CD14-positive monocyte (primary cell): ENCODE data around the gene IL5RA. TPM values are rescaled to one million over a fixed set of nuclear protein-coding genes. Genes with fewer than 3 reads are reported as not detected.

Experiments
- DNase-seq, 3 donors: peaks; one replicate each; pipeline ENCODE4 v3.0.0-alpha.2; 2011 to 2022
- H2AFZ ChIP-seq: 2 replicates; pipeline ENCODE4 v1.6.0; 2012; ENCODE audit warnings: mild to moderate bottlenecking, low read depth, low read length, inconsistent platforms; ENCODE audit not compliant: insufficient read depth, poor library complexity, severe bottlenecking
- H3K27ac ChIP-seq, 2 donors: 1 replicate in 1 of 2; 2 replicates in 1 of 2; pipeline ENCODE4 v1.5.1; 2012 to 2013; ENCODE audit warnings: low read length in 2 of 2, control low read depth in 1 of 2, inconsistent platforms in 1 of 2, low read depth in 1 of 2, mild to moderate bottlenecking in 1 of 2
- H3K27me3 ChIP-seq, 2 donors: one replicate each; pipeline versions ENCODE4 v1.6.0 to v1.6.1; 2011 to 2013; ENCODE audit warnings: low read length in 2 of 2; ENCODE audit not compliant: control insufficient read depth in 2 of 2, insufficient read depth in 2 of 2
- H3K36me3 ChIP-seq, 2 donors: replicated peaks in 1 of 2; 1 replicate in 1 of 2; 2 replicates in 1 of 2; pipeline versions ENCODE4 v1.5.1 to v1.6.1; 2012 to 2013; ENCODE audit warnings: low read length in 2 of 2, control low read depth in 1 of 2, inconsistent platforms in 1 of 2, mild to moderate bottlenecking in 1 of 2; ENCODE audit not compliant: insufficient read depth in 2 of 2, control insufficient read depth in 1 of 2
- H3K4me1 ChIP-seq, 2 donors: 1 replicate in 1 of 2; 2 replicates in 1 of 2; pipeline versions ENCODE4 v1.5.1 to v1.6.1; 2012 to 2013; ENCODE audit warnings: low read length in 2 of 2, control low read depth in 1 of 2, inconsistent platforms in 1 of 2, mild to moderate bottlenecking in 1 of 2, moderate library complexity in 1 of 2; ENCODE audit not compliant: insufficient read depth in 2 of 2, control insufficient read depth in 1 of 2
- H3K4me2 ChIP-seq: replicated peaks from 2 replicates; pipeline ENCODE3; 2012; ENCODE audit warnings: low read length, moderate library complexity, mild to moderate bottlenecking; ENCODE audit not compliant: poor library complexity, severe bottlenecking; ENCODE audit errors: extremely low read depth
- H3K4me3 ChIP-seq, 3 experiments: fragments of 200-600 bp in 1 of 3; sonication (generic) in 1 of 3; replicated peaks in 1 of 3; 1 replicate in 2 of 3; 2 replicates in 1 of 3; pipeline ENCODE4 v1.5.1; 2011 to 2013; ENCODE audit warnings: low read length in 3 of 3, mild to moderate bottlenecking in 3 of 3, control low read depth in 2 of 3, low read depth in 2 of 3, inconsistent platforms in 1 of 3, moderate library complexity in 1 of 3
- H3K79me2 ChIP-seq: 2 replicates; pipeline ENCODE4 v1.6.0; 2012; ENCODE audit warnings: mild to moderate bottlenecking, control low read depth, inconsistent platforms, low read length, moderate library complexity; ENCODE audit not compliant: insufficient read depth
- H3K9ac ChIP-seq: 2 replicates; pipeline ENCODE4 v1.6.0; 2017; ENCODE audit warnings: low read length, mild to moderate bottlenecking; ENCODE audit not compliant: insufficient read depth, poor library complexity, severe bottlenecking
- H3K9me3 ChIP-seq, 2 donors: replicated peaks in 1 of 2; 1 replicate in 1 of 2; 2 replicates in 1 of 2; pipeline versions ENCODE4 v1.5.1 to v1.6.1; 2012 to 2013; ENCODE audit warnings: low read length in 2 of 2, control low read depth in 1 of 2; ENCODE audit not compliant: control insufficient read depth in 1 of 2, insufficient read depth in 1 of 2
- H4K20me1 ChIP-seq: 2 replicates; pipeline ENCODE4 v1.6.0; 2012; ENCODE audit warnings: mild to moderate bottlenecking, low read length, control low read depth, moderate library complexity; ENCODE audit not compliant: insufficient read depth
- H3K27ac Mint-ChIP-seq, 7 donors: one replicate each; pipeline ENCODE4 v1.8.0; 2020; ENCODE audit warnings: mild to moderate bottlenecking in 7 of 7, mixed read lengths in 7 of 7, moderate library complexity in 6 of 7, inconsistent platforms in 2 of 7
- H3K27me3 Mint-ChIP-seq, 3 donors: one replicate each; pipeline ENCODE4 v1.8.0; 2021 to 2022; ENCODE audit warnings: low read depth in 3 of 3, mild to moderate bottlenecking in 3 of 3, mixed read lengths in 3 of 3, moderate library complexity in 3 of 3, inconsistent platforms in 1 of 3
- H3K36me3 Mint-ChIP-seq, 2 donors: one replicate each; pipeline ENCODE4 v1.8.0; 2020; ENCODE audit warnings: mixed read lengths in 2 of 2, inconsistent platforms in 1 of 2, mild to moderate bottlenecking in 1 of 2
- H3K4me1 Mint-ChIP-seq: one replicate; pipeline ENCODE4 v1.8.0; 2020; ENCODE audit warnings: mild to moderate bottlenecking, mixed read lengths
- H3K4me3 Mint-ChIP-seq, 2 donors: one replicate each; pipeline ENCODE4 v1.8.0; 2020; ENCODE audit warnings: mild to moderate bottlenecking in 2 of 2, mixed read lengths in 2 of 2, moderate library complexity in 1 of 2
- H3K9me3 Mint-ChIP-seq, 7 donors: one replicate each; pipeline ENCODE4 v1.8.0; 2020 to 2022; ENCODE audit warnings: mixed read lengths in 7 of 7, mild to moderate bottlenecking in 6 of 7, moderate library complexity in 6 of 7, inconsistent platforms in 2 of 7
- CTCF ChIP-seq: fragments of 200-600 bp; IDR thresholded peaks from one replicate; pipeline ENCODE4 v1.8.0; 2022; ENCODE audit warnings: antibody characterized with exemption, mild to moderate bottlenecking
- WGBS: methylation state at CpG from one replicate; pipeline ENCODE4 v1.1.5; 2013; ENCODE audit warnings: missing lambda C conversion rate; ENCODE audit not compliant: insufficient coverage; 5-methylcytosine and 5-hydroxymethylcytosine counted together
- intact Hi-C, 2 donors: fragments of 100-400 bp; cut with micrococcal nuclease; formaldehyde crosslinking; loops; one replicate each; pipeline versions ENCODE4 v1.15.0 to v1.15.1; 2023
- polyA plus RNA-seq, 3 donors: library from polyadenylated mRNA; depleted of rRNA in 1 of 3; unstranded in 2 of 3; stranded (reverse) in 1 of 3; fragments of 300-500 nt in 2 of 3; fragments of >200 nt in 1 of 3; fragmentation: Illumina TruSeq in 2 of 3; gene quantifications; 1 replicate in 2 of 3; 2 replicates in 1 of 3; pipeline ENCODE4 v1.2.3, GENCODE V29; 2012 to 2021

The IL5RA gene
- polyA plus RNA-seq, 3 donors, result not detected

- no peak for TF ChIP-seq CTCF
- Mint-ChIP-seq H3K9me3 (peaks cover 0 to 2% (median 0%) of the 10 kb centered on the region in 7 donors), H3K27ac (peak within 1 kb of the TSS; percentile 95 to 97 (median 95)), H3K4me1 (peaks cover 20% of the 10 kb centered on the region), H3K36me3 (peaks cover 20 to 21% of the 10 kb centered on the region in 2 donors), H3K4me3 (peak within 1 kb of the TSS; percentile 93 to 95), H3K27me3 (no peaks in the 10 kb centered on the region)
- Histone ChIP-seq H3K4me3 (peak within 1 kb of the TSS; percentile 68 to 94 (median 89)), H3K36me3 (peaks cover 25 to 30% of the 10 kb centered on the region in 2 donors), H3K4me2 (peak within 1 kb of the TSS; percentile 96), H3K79me2 (peaks cover 42% of the 10 kb centered on the region), H3K9me3 (no peaks in the 10 kb centered on the region), H3K27ac (peak within 1 kb of the TSS; percentile 84 to 98), H3K27me3 (no peaks in the 10 kb centered on the region), H2AFZ (peak within 1 kb of the TSS; percentile 99), H4K20me1 (no peaks in the 10 kb centered on the region), H3K4me1 (peaks cover 17 to 19% of the 10 kb centered on the region in 2 donors), H3K9ac (peak within 1 kb of the TSS; percentile 96)
- DNase-seq, result peak; percentile 94
- intact Hi-C loops, result loop anchor here in 1 of 2 donors (5.0 kb wide), 1 partner anchor 1176 kb away; the partner anchor contains the start of gene SETMAR
- under 1% methylated on average over 99 of the region's 100 CpGs for WGBS
Measured at GRCh38 chr3:3126477-3127431, 16.6 kb upstream of the IL5RA start, which contains the start of gene TRNT1. Gene TRNT1, plus strand, starts transcription at chr3:3126940. Its CDS starts 2,101 bp downstream, at chr3:3129041.

- peaks cover 39% of the 10 kb centered on the region for H3K79me2 ChIP-seq
- peak overlapping the region; percentile 96 for H3K9ac ChIP-seq
- peak overlapping the region; percentile 96 for H3K4me2 ChIP-seq
- WGBS, result 96% methylated on average over 23 of the region's 24 CpGs
- H3K27me3 ChIP-seq, result no peaks in the 10 kb centered on the region
- H3K36me3 Mint-ChIP-seq, result peaks cover 15 to 17% of the 10 kb centered on the region in 2 donors
- H4K20me1 ChIP-seq, result no peaks in the 10 kb centered on the region
- peak overlapping the region; percentile 68 to 94 (median 89) for H3K4me3 ChIP-seq
- no peaks in the 10 kb centered on the region for H3K9me3 ChIP-seq
- peaks cover 17 to 19% of the 10 kb centered on the region in 2 donors for H3K4me1 ChIP-seq
- no peak for DNase-seq
- H3K36me3 ChIP-seq, result peaks cover 22 to 25% of the 10 kb centered on the region in 2 donors
- peak overlapping the region; percentile 88 to 93 for H3K4me3 Mint-ChIP-seq
- peak overlapping the region; percentile 99 for H2AFZ ChIP-seq
- peaks cover 0 to 5% (median 0%) of the 10 kb centered on the region in 7 donors for H3K9me3 Mint-ChIP-seq
- intact Hi-C loops, result loop anchor here in 1 of 2 donors (2.0 to 5.0 kb wide), 2 partner anchors 53 to 1176 kb away; partner anchors contain the start of genes CRBN and SETMAR
- H3K27ac Mint-ChIP-seq, result peak overlapping the region; percentile 89 to 95 (median 93)
- TF ChIP-seq CTCF, result no peak
- H3K4me1 Mint-ChIP-seq, result peaks cover 20% of the 10 kb centered on the region
- H3K27ac ChIP-seq, result peak overlapping the region; percentile 84 to 98
- H3K27me3 Mint-ChIP-seq, result peaks cover 0 to 3% (median 0%) of the 10 kb centered on the region in 3 donors
Measured at GRCh38 chr3:3125977-3126376, 15.8 kb upstream of the IL5RA start.
